Body of pancreas (tissue), 4 donors: ENCODE data around the gene RASGEF1C. TPM values are rescaled to one million over a fixed set of nuclear protein-coding genes. Genes with fewer than 3 reads are reported as not detected.
A peak's percentile ranks its signal among the peaks of the same experiment; 100 is the strongest.

Experiments used
- ATAC-seq: fragments of 150-250 bp; one replicate; pipeline ENCODE4 v1.9.1; 2016
- DNase-seq, 4 donors: peaks; one replicate each; pipeline ENCODE4 v3.0.0-alpha.2; 2019
- H3K27ac ChIP-seq, 4 donors: fragments of 200-600 bp; sonication (generic); 1 replicate in 3 of 4; 2 replicates in 1 of 4; pipeline versions ENCODE4 v1.5.1 to v1.6.1; 2016 to 2019; ENCODE audit warnings: mild to moderate bottlenecking in 1 of 4, mixed read lengths in 1 of 4, moderate library complexity in 1 of 4
- H3K27me3 ChIP-seq, 2 donors: fragments of 200-600 bp; sonication (generic); one replicate each; pipeline ENCODE4 v1.6.0; 2016; ENCODE audit warnings: mild to moderate bottlenecking in 1 of 2
- H3K36me3 ChIP-seq, 2 donors: fragments of 200-600 bp; sonication (generic); replicated peaks in 1 of 2; 2 replicates each; pipeline ENCODE4 v1.5.1; 2016; ENCODE audit warnings: low read depth in 2 of 2; ENCODE audit not compliant: insufficient read depth in 1 of 2
- H3K4me1 ChIP-seq: fragments of 200-600 bp; sonication (generic); one replicate; pipeline ENCODE4 v1.6.0; 2016
- H3K4me3 ChIP-seq, 2 donors: fragments of 200-600 bp; sonication (generic); 1 replicate in 1 of 2; 2 replicates in 1 of 2; pipeline ENCODE4 v1.5.1; 2016 to 2019
- H3K9me3 ChIP-seq, 3 donors: fragments of 200-600 bp; sonication (generic); 1 replicate in 2 of 3; 2 replicates in 1 of 3; pipeline ENCODE4 v1.5.1; 2016
- CTCF ChIP-seq, 7 experiments: fragments of 450-650 bp in 4 of 7; fragments of 200-600 bp in 3 of 7; sonication (generic) in 3 of 7; IDR thresholded peaks; one replicate each; pipeline ENCODE4 v1.5.1; 2016 to 2019; ENCODE audit warnings: antibody characterized with exemption in 7 of 7
- POLR2A ChIP-seq, 3 donors: fragments of 450-650 bp; IDR thresholded peaks; one replicate each; pipeline ENCODE4 v1.6.1; 2016; ENCODE audit warnings: antibody characterized with exemption in 3 of 3, mild to moderate bottlenecking in 2 of 3
- WGBS, 2 donors: methylation state at CpG; one replicate each; pipeline ENCODE4 v1.1.5; 2017; 5-methylcytosine and 5-hydroxymethylcytosine counted together
- intact Hi-C: fragments of 100-400 bp; cut with DNase I; formaldehyde crosslinking; loops from one replicate; pipeline ENCODE4 v1.15.1; 2023
- total RNA-seq, 2 donors: library from RNA; depleted of rRNA; stranded (reverse); fragments of >200 nt; gene quantifications; one replicate each; pipeline ENCODE4 v1.1.0, GENCODE V29; 2016

The RASGEF1C gene
- total RNA-seq, 2 donors from 2014 or later: not detected

- WGBS, 2 donors: 76 to 85% methylated on average over 1 of the region's 1 CpG
- TF ChIP-seq POLR2A (IDR thresholded peaks at IDR 0.05) (no peak), CTCF (IDR thresholded peaks at IDR 0.05) (no peak)
- intact Hi-C loops: no loop called here
These were observed 4.7 kb downstream of the RASGEF1C start for GRCh38 chr5:180204276-180204819.

DNA sequence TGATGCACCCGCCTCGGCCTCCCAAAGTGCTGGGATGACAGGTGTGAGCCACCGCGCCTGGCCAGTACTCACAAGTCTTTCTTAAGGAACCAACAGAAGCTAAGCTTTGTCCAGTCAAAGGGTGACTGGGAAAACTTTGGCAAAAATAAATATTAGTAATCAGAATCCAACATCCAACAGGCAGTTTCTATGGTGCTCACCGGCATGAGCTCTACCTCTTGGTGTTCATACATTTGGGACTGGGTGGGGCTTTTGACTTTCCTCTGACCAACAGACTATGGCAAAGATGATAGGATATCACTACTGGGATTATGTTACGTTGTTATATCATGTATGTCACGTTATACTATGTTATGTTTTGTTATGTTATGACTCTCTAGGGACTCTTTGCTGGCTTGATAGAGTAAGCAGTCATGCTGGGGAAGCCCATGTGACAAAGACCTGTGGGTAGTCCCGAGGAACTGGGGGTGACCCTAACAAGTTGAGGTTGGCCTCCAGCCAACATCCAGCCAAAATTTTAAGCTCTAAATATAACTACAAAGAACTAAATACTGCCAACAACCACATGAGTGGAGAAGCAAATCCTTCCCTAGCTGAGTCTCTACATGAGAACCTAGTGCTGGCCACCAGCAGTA lies 6.0 kb downstream of the RASGEF1C start:
- intact Hi-C loops: no loop called here
- Histone ChIP-seq H3K27ac (no peak overlapping the region), H3K9me3 (no peaks in the 10 kb centered on the region), H3K36me3 (no peaks in the 10 kb centered on the region), H3K27me3 (peaks cover 0 to 6% of the 10 kb centered on the region in 2 donors), H3K4me1 (peaks cover 5% of the 10 kb centered on the region), H3K4me3 (no peak overlapping the region)
- TF ChIP-seq CTCF (IDR thresholded peaks at IDR 0.05): no peak
- no peak for TF ChIP-seq POLR2A (IDR thresholded peaks at IDR 0.05)
- no peak for ATAC-seq
- DNase-seq: no peak
- WGBS, 2 donors: 69 to 77% methylated on average over 8 of the region's 8 CpGs

More at GRCh38 chr5:180204276-180204819, 4.7 kb downstream of the RASGEF1C start:
- DNase-seq (no peak), ATAC-seq (no peak)
- H3K27ac ChIP-seq: no peak overlapping the region
- H3K4me3 ChIP-seq: no peak overlapping the region
- H3K36me3 ChIP-seq: no peaks in the 10 kb centered on the region
- no peaks in the 10 kb centered on the region for H3K9me3 ChIP-seq
- H3K4me1 ChIP-seq: peaks cover 13% of the 10 kb centered on the region
- H3K27me3 ChIP-seq: peaks cover 0 to 6% of the 10 kb centered on the region in 2 donors

GRCh38 chr5:180201051-180201987 lies 7.7 kb downstream of the RASGEF1C start:
- no peaks in the 10 kb centered on the region for H3K9me3 ChIP-seq
- no peaks in the 10 kb centered on the region for H3K36me3 ChIP-seq
- H3K4me1 ChIP-seq: no peaks in the 10 kb centered on the region
- WGBS, 2 donors: 58 to 64% methylated on average over 23 of the region's 23 CpGs
- H3K4me3 ChIP-seq: no peak overlapping the region
- TF ChIP-seq POLR2A (IDR thresholded peaks at IDR 0.05) (no peak), CTCF (IDR thresholded peaks at IDR 0.05) (peak in 5 of 7 experiments; percentile 18 to 58 (median 40))
- H3K27me3 ChIP-seq: no peaks in the 10 kb centered on the region
- DNase-seq (peak in 3 of 4 donors; percentile 29 to 54 (median 33)), ATAC-seq (no peak)
- no peak overlapping the region for H3K27ac ChIP-seq
- intact Hi-C loops: no loop called here

DNA sequence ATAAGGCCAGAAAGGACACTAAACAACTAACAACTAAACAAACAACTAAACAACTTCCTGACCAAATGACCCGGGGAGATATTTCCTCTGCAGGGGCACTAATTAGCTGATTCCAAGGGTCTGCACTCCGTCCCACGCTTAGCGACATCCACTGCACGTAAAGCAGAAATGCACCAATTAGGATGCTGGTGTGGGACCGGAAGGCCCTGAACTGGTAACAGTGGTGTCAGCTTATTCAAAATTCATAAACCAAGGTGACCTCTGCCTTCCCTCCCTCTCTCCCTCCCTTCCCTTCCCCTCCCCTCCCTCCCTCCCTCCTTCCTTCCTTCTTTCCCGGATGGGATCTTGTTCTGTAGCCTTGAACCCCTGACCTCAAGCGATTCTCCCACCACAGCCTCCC lies 9.6 kb downstream of the RASGEF1C start:
- ATAC-seq (no peak), DNase-seq (no peak)
- Histone ChIP-seq H3K9me3 (no peaks in the 10 kb centered on the region), H3K4me3 (no peak overlapping the region), H3K27me3 (no peaks in the 10 kb centered on the region), H3K27ac (no peak overlapping the region), H3K4me1 (no peaks in the 10 kb centered on the region), H3K36me3 (no peaks in the 10 kb centered on the region)
- intact Hi-C loops: no loop called here
- TF ChIP-seq POLR2A (IDR thresholded peaks at IDR 0.05): no peak
- TF ChIP-seq CTCF (IDR thresholded peaks at IDR 0.05): no peak
- WGBS, 2 donors: 55 to 63% methylated on average over 8 of the region's 8 CpGs
